Hematopoietic multipotent progenitor cell treated with erythropoietin and hydrocortisone succinate and interleukin-3 and kit ligand, for 4 days (in vitro differentiated cells): Measurements from ENCODE around the gene SETD3.
A peak's percentile ranks its signal among the peaks of the same experiment; 100 is the strongest.

ENCODE experiments used
- DNase-seq: peaks from one replicate; pipeline ENCODE4 v3.0.0-alpha.2; 2015

The SETD3 gene

GRCh38 chr14:99418242-99418641, 62.4 kb downstream of the SETD3 start:
- DNase-seq, result peak; percentile 24

- DNase-seq, result no peak
These were observed 63.8 kb downstream of the SETD3 start for GRCh38 chr14:99416909-99417308.

- peak; percentile 93 for DNase-seq
These were observed 65.0 kb downstream of the SETD3 start for GRCh38 chr14:99415496-99416281.

GRCh38 chr14:99413911-99414310, 66.7 kb downstream of the SETD3 start:
- DNase-seq, result no peak

GRCh38 chr14:99413172-99413571, 67.5 kb downstream of the SETD3 start:
- DNase-seq, result no peak

GRCh38 chr14:99412117-99413061, 68.3 kb downstream of the SETD3 start:
- no peak for DNase-seq

- DNase-seq, result no peak
These were observed 70.6 kb downstream of the SETD3 start for GRCh38 chr14:99410019-99410418.

GRCh38 chr14:99408971-99409289, 71.7 kb downstream of the SETD3 start:
- DNase-seq, result no peak

- DNase-seq, result no peak
These were observed 72.2 kb downstream of the SETD3 start for GRCh38 chr14:99408286-99408970.

GRCh38 chr14:99407416-99407815, 73.2 kb downstream of the SETD3 start:
- no peak for DNase-seq

- no peak for DNase-seq
These were observed 77.7 kb downstream of the SETD3 start for GRCh38 chr14:99402950-99403349.

GRCh38 chr14:99402285-99402648, 78.4 kb downstream of the SETD3 start:
- no peak for DNase-seq

GRCh38 chr14:99401621-99402284, 78.9 kb downstream of the SETD3 start:
- DNase-seq, result peak; percentile 32

- peak; percentile 48 for DNase-seq
These were observed 79.4 kb downstream of the SETD3 start for GRCh38 chr14:99401211-99401610.

- no peak for DNase-seq
These were observed 83.0 kb downstream of the SETD3 start for GRCh38 chr14:99397698-99398097.

- no peak for DNase-seq
These were observed 84.6 kb downstream of the SETD3 start for GRCh38 chr14:99395909-99396530.

GRCh38 chr14:99394602-99395156, 86.0 kb downstream of the SETD3 start:
- DNase-seq, result no peak

GRCh38 chr14:99393059-99393655, 87.5 kb downstream of the SETD3 start:
- DNase-seq, result peak; percentile 68

- no peak for DNase-seq
These were observed 89.0 kb downstream of the SETD3 start for GRCh38 chr14:99391671-99392070.

GRCh38 chr14:99389174-99389826, 91.4 kb downstream of the SETD3 start:
- peak; percentile 48 for DNase-seq

GRCh38 chr14:99388286-99388685, 92.4 kb downstream of the SETD3 start:
- no peak for DNase-seq
